LNCaP clone FGC (cell line): ENCODE data around the gene EMCN.

Experiments used
- DNase-seq: peaks from one replicate; pipeline ENCODE4 v3.0.0-alpha.2; 2011; ENCODE audit warnings: low read depth
- H3K4me3 ChIP-seq: 2 replicates; pipeline ENCODE4 v1.5.1; 2011; ENCODE audit warnings: mild to moderate bottlenecking, low read depth, low read length, control low read depth
- TF ChIP-seq, protein P1 (sequence below): IDR thresholded peaks from 2 replicates; pipeline ENCODE4 v1.5.1; 2012; ENCODE audit warnings: mild to moderate bottlenecking; ENCODE audit not compliant: control insufficient read depth, insufficient read depth; ENCODE audit errors: extremely low read depth

Gene EMCN

GRCh38 chr4:100469555-100469954 lies 48.3 kb downstream of the EMCN start:
- no peak for DNase-seq
- no peak overlapping the region for H3K4me3 ChIP-seq
- TF ChIP-seq, protein P1, sequence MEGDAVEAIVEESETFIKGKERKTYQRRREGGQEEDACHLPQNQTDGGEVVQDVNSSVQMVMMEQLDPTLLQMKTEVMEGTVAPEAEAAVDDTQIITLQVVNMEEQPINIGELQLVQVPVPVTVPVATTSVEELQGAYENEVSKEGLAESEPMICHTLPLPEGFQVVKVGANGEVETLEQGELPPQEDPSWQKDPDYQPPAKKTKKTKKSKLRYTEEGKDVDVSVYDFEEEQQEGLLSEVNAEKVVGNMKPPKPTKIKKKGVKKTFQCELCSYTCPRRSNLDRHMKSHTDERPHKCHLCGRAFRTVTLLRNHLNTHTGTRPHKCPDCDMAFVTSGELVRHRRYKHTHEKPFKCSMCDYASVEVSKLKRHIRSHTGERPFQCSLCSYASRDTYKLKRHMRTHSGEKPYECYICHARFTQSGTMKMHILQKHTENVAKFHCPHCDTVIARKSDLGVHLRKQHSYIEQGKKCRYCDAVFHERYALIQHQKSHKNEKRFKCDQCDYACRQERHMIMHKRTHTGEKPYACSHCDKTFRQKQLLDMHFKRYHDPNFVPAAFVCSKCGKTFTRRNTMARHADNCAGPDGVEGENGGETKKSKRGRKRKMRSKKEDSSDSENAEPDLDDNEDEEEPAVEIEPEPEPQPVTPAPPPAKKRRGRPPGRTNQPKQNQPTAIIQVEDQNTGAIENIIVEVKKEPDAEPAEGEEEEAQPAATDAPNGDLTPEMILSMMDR, result no peak

DNA sequence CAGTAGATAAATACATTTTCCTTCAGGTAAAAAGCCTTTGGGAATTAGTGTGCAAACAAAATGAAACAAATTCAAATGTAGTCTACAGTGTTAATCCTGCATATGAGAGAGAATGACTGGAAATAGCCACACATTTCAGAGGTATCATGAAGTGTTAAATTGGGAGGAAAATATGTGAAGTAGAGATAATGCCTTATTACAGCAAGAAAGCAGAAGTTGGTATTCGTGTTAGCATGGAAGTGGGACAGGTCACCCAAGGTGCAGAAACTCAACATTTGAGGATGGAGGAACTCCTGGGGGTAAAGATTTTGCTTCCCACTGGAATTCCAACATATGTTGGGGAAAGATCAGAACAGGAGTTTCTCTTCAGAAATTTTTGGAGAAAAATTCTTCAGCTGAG lies 51.3 kb downstream of the EMCN start:
- no peak for DNase-seq
- no peak overlapping the region for H3K4me3 ChIP-seq
- TF ChIP-seq, protein P1, result no peak

- TF ChIP-seq, protein P1, result no peak
- no peak overlapping the region for H3K4me3 ChIP-seq
Observed at GRCh38 chr4:100461807-100462605, 55.8 kb downstream of the EMCN start.

DNA sequence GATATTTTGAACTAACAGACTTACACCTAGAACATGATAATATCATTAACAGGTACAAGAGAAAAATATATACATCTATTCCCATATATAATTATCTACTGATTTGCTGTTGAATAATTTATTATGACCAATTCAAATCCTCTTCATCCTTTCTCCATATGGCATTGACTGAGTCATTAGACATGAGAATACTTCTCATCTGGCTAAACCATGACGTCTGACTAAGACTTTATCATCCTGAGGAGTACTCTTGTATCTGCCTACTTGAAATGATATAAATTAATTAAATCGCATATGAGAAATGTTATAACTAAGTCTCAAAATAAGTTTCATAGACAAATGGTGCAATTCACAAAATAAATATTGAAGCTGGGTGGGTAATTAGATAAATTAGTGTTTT lies 67.4 kb downstream of the EMCN start:
- TF ChIP-seq, protein P1, result no peak
- no peak overlapping the region for H3K4me3 ChIP-seq
- DNase-seq, result no peak

More at GRCh38 chr4:100461807-100462605, 55.8 kb downstream of the EMCN start:
- no peak for DNase-seq

GRCh38 chr4:100431416-100431815 lies 86.4 kb downstream of the EMCN start:
- DNase-seq, result no peak
- TF ChIP-seq, protein P1, result no peak
- H3K4me3 ChIP-seq, result no peak overlapping the region

DNA sequence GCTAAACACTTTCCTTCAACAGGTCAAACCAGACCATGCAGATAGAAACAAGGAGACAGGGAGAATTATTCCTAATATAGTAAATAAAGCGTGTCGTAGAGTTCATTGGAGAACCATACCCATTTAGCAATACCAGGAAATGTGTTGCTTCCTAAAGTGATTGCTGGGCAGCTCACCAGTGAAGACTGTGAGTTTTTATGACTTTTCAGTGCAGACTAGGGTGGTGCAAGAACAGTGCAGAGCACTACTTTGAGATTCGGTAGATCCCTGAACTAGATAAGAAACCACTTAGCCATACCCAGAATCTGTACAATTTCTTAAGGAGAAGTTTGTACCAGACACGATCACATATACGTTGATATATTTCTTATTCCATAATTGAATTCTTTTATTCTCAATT lies 87.4 kb downstream of the EMCN start:
- DNase-seq, result no peak
- no peak overlapping the region for H3K4me3 ChIP-seq
- TF ChIP-seq, protein P1, result no peak

DNA sequence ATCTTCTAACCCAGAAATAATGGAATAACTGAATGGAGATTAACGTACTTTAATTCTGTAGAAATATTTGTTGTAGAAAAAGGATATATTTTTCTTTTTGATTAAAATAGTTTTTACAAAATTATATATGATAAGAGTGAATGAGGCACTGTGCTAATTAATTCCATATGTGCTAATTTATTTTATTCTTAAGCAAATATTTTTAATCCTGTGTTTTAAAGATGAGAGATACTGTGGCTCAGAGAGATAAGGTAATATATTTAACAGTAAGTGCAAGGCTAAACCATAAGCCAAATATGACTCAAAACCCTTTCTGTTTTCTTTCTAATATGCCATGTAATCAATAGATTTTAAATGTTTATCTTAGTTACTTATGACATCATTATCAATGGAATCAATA lies 88.2 kb downstream of the EMCN start:
- TF ChIP-seq, protein P1, result no peak
- no peak overlapping the region for H3K4me3 ChIP-seq
- no peak for DNase-seq
